Testis (tissue), 2 donors: ENCODE results near the gene HDHD5.

Source experiments
- POLR2A ChIP-seq: fragments of 450-650 bp; IDR thresholded peaks from one replicate; pipeline ENCODE4 v1.6.1; 2017; ENCODE audit warnings: antibody characterized with exemption, mild to moderate bottlenecking, moderate library complexity
- TF ChIP-seq, protein P1 (sequence below), 3 experiments: fragments of 450-650 bp in 2 of 3; fragments of 200-600 bp in 1 of 3; sonication (generic) in 1 of 3; IDR thresholded peaks; one replicate each; pipeline ENCODE4 v1.5.1; 2016 to 2019; ENCODE audit warnings: antibody characterized with exemption in 3 of 3, mild to moderate bottlenecking in 2 of 3, moderate library complexity in 1 of 3

GRCh38 chr22:17159504-17159951, 451 bp upstream of the HDHD5 start:
- TF ChIP-seq, protein P1, sequence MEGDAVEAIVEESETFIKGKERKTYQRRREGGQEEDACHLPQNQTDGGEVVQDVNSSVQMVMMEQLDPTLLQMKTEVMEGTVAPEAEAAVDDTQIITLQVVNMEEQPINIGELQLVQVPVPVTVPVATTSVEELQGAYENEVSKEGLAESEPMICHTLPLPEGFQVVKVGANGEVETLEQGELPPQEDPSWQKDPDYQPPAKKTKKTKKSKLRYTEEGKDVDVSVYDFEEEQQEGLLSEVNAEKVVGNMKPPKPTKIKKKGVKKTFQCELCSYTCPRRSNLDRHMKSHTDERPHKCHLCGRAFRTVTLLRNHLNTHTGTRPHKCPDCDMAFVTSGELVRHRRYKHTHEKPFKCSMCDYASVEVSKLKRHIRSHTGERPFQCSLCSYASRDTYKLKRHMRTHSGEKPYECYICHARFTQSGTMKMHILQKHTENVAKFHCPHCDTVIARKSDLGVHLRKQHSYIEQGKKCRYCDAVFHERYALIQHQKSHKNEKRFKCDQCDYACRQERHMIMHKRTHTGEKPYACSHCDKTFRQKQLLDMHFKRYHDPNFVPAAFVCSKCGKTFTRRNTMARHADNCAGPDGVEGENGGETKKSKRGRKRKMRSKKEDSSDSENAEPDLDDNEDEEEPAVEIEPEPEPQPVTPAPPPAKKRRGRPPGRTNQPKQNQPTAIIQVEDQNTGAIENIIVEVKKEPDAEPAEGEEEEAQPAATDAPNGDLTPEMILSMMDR (IDR thresholded peaks at IDR 0.05) = no peak
- no peak for TF ChIP-seq POLR2A
